ENCODE measurements around the gene EID1.

GRCh38 chr15:48904758-48905157 is 26.8 kb downstream of the EID1 start:
- TF ChIP-seq POLR2A (IDR thresholded peaks at IDR 0.05) (no peak), CTCF (IDR thresholded peaks at IDR 0.05) (no peak)
